HL-60 (cell line): ENCODE data around the gene CALN1.

Experiments used
- DNase-seq, 2 experiments: peaks; one replicate each; pipeline ENCODE4 v3.0.0-alpha.2; 2010 to 2020; ENCODE audit warnings: low read depth in 1 of 2, low spot score in 1 of 2
- H3K27ac ChIP-seq: fragments of 250-450 bp; sonication (Bioruptor Pico); replicated peaks from 2 replicates; pipeline ENCODE4 v1.5.1; 2020; ENCODE audit warnings: mild to moderate bottlenecking, moderate library complexity
- H3K27me3 ChIP-seq: fragments of 250-450 bp; sonication (Bioruptor Pico); 2 replicates; pipeline ENCODE4 v1.5.1; 2021; ENCODE audit warnings: mild to moderate bottlenecking, moderate library complexity; ENCODE audit not compliant: insufficient read depth, poor library complexity, severe bottlenecking
- H3K4me3 ChIP-seq: replicated peaks from 2 replicates; pipeline ENCODE4 v1.5.1; 2011; ENCODE audit warnings: mild to moderate bottlenecking, control low read depth, low read length; ENCODE audit not compliant: insufficient read depth
- CTCF ChIP-seq: IDR thresholded peaks from one replicate; pipeline ENCODE4 v1.5.1; 2011; ENCODE audit warnings: low read length, control low read depth, inconsistent platforms; ENCODE audit not compliant: insufficient read depth
- GABPA ChIP-seq: IDR thresholded peaks from 2 replicates; pipeline ENCODE4 v1.6.1; 2012; ENCODE audit warnings: low read depth
- POLR2AphosphoS5 ChIP-seq: IDR thresholded peaks from 2 replicates; pipeline ENCODE4 v1.6.1; 2012; ENCODE audit warnings: low read depth
- REST ChIP-seq: IDR thresholded peaks from 2 replicates; pipeline ENCODE4 v1.6.1; 2012; ENCODE audit warnings: low read depth; ENCODE audit not compliant: insufficient replicate concordance
- SPI1 ChIP-seq: IDR thresholded peaks from 2 replicates; pipeline ENCODE4 v1.6.1; 2012; ENCODE audit warnings: low read depth, mild to moderate bottlenecking, borderline replicate concordance

Gene CALN1

GRCh38 chr7:71976645-71977044 is 435.5 kb downstream of the CALN1 start:
- Histone ChIP-seq H3K4me3 (no peak overlapping the region), H3K27ac (no peak overlapping the region), H3K27me3 (no peaks in the 10 kb centered on the region)
- DNase-seq = no peak
- TF ChIP-seq POLR2AphosphoS5 (no peak), SPI1 (no peak), CTCF (no peak), REST (no peak), GABPA (no peak)

- Histone ChIP-seq H3K27ac (no peak overlapping the region), H3K4me3 (no peak overlapping the region), H3K27me3 (no peaks in the 10 kb centered on the region)
- no peak for TF ChIP-seq POLR2AphosphoS5
- TF ChIP-seq REST = no peak
- TF ChIP-seq CTCF = no peak
- TF ChIP-seq GABPA = no peak
- TF ChIP-seq SPI1 = no peak
- DNase-seq = no peak
These were observed 437.5 kb downstream of the CALN1 start for GRCh38 chr7:71974611-71975010.

- no peaks in the 10 kb centered on the region for H3K27me3 ChIP-seq
- no peak overlapping the region for H3K27ac ChIP-seq
- no peak for DNase-seq
- no peak overlapping the region for H3K4me3 ChIP-seq
- TF ChIP-seq REST = no peak
- no peak for TF ChIP-seq GABPA
- no peak for TF ChIP-seq SPI1
- TF ChIP-seq CTCF = no peak
- TF ChIP-seq POLR2AphosphoS5 = no peak
These were observed 439.6 kb downstream of the CALN1 start for GRCh38 chr7:71972534-71972933.
